Neural cell (in vitro differentiated cells): Measurements from ENCODE around the gene VPS35L. TPM values are rescaled to one million over a fixed set of nuclear protein-coding genes. Genes with fewer than 3 reads are reported as not detected.

ENCODE experiments used
- H2AFZ ChIP-seq: fragments of 200-600, 300-800 bp; sonication (generic), shearing (Covaris generic); 2 replicates; pipeline ENCODE4 v1.6.0; 2014; ENCODE audit warnings: low read depth, mild to moderate bottlenecking, antibody characterized with exemption, low read length, moderate library complexity
- H3F3A ChIP-seq: fragments of 200-600 bp; shearing (Covaris generic); 2 replicates; pipeline ENCODE4 v1.6.1; 2016; ENCODE audit warnings: mild to moderate bottlenecking, moderate library complexity, mixed read lengths, antibody characterized with exemption, low read length; ENCODE audit not compliant: insufficient read depth, poor library complexity, severe bottlenecking
- H3K27ac ChIP-seq: fragments of 200-600, 300-800 bp; sonication (generic), shearing (Covaris generic); 2 replicates; pipeline ENCODE4 v1.5.1; 2014; ENCODE audit warnings: mild to moderate bottlenecking, low read length, moderate library complexity
- H3K27me3 ChIP-seq: fragments of 300-800, 200-600 bp; sonication (generic), shearing (Covaris generic); 2 replicates; pipeline ENCODE4 v1.6.0; 2014; ENCODE audit warnings: mild to moderate bottlenecking, low read depth, low read length, moderate library complexity; ENCODE audit not compliant: insufficient read depth
- H3K36me3 ChIP-seq: fragments of 300-800, 200-600 bp; sonication (generic), shearing (Covaris generic); 2 replicates; pipeline ENCODE4 v1.5.1; 2014; ENCODE audit warnings: mild to moderate bottlenecking, antibody characterized with exemption, low read length, moderate library complexity; ENCODE audit not compliant: insufficient read depth
- H3K4me2 ChIP-seq: fragments of 300-800, 200-600 bp; sonication (generic), shearing (Covaris generic); 2 replicates; pipeline ENCODE4 v1.6.0; 2014; ENCODE audit warnings: mild to moderate bottlenecking, low read length
- H3K4me3 ChIP-seq: fragments of 300-800, 200-600 bp; sonication (generic), shearing (Covaris generic); 2 replicates; pipeline ENCODE4 v1.5.1; 2014; ENCODE audit warnings: mild to moderate bottlenecking, low read length, moderate library complexity
- H3K79me2 ChIP-seq: fragments of 200-600 bp; shearing (Covaris generic); replicated peaks from 2 replicates; pipeline ENCODE4 v1.6.0; 2014; ENCODE audit warnings: mild to moderate bottlenecking, low read length, moderate library complexity; ENCODE audit not compliant: insufficient read depth
- H3K9ac ChIP-seq: fragments of 300-800, 200-600 bp; sonication (generic), shearing (Covaris generic); 2 replicates; pipeline ENCODE4 v1.6.1; 2016; ENCODE audit warnings: mild to moderate bottlenecking, low read length, mixed read lengths
- H3K9me2 ChIP-seq: fragments of 200-600 bp; shearing (Covaris generic); 2 replicates; pipeline ENCODE4 v1.6.1; 2016; ENCODE audit warnings: mild to moderate bottlenecking, low read length, mixed read lengths; ENCODE audit not compliant: insufficient read depth
- H3K9me3 ChIP-seq: fragments of 200-600, 300-800 bp; sonication (generic), shearing (Covaris generic); 2 replicates; pipeline ENCODE4 v1.6.1; 2016; ENCODE audit warnings: mild to moderate bottlenecking, mixed run types, low read length, moderate library complexity, mixed read lengths
- H4K20me1 ChIP-seq: fragments of 200-600 bp; shearing (Covaris generic); 2 replicates; pipeline ENCODE4 v1.6.1; 2016; ENCODE audit warnings: mild to moderate bottlenecking, mixed run types; ENCODE audit not compliant: insufficient read depth
- EP300 ChIP-seq: fragments of 450-650 bp; conservative IDR thresholded peaks from 2 replicates; pipeline ENCODE4 v1.6.1; 2014; ENCODE audit warnings: antibody characterized with exemption, mild to moderate bottlenecking, moderate library complexity; ENCODE audit not compliant: poor library complexity, severe bottlenecking
- EZH2 ChIP-seq: fragments of 200-600, 300-800 bp; shearing (Covaris generic), sonication (generic); IDR thresholded peaks from 2 replicates; pipeline ENCODE4 v1.6.1; 2014; ENCODE audit warnings: antibody characterized with exemption, low read length, borderline replicate concordance, mild to moderate bottlenecking; ENCODE audit not compliant: insufficient read depth, poor library complexity, severe bottlenecking
- MXI1 ChIP-seq: fragments of 450-650 bp; conservative IDR thresholded peaks from 2 replicates; pipeline ENCODE4 v1.6.1; 2014; ENCODE audit warnings: antibody characterized with exemption, mild to moderate bottlenecking; ENCODE audit not compliant: poor library complexity, severe bottlenecking
- POLR2AphosphoS5 ChIP-seq: IDR thresholded peaks from 2 replicates; pipeline ENCODE4 v1.6.1; 2012
- RAD21 ChIP-seq: fragments of 450-650 bp; conservative IDR thresholded peaks from 2 replicates; pipeline ENCODE4 v1.6.1; 2014; ENCODE audit warnings: antibody characterized with exemption, mild to moderate bottlenecking, moderate library complexity
- SMC3 ChIP-seq: fragments of 450-650 bp; conservative IDR thresholded peaks from 2 replicates; pipeline ENCODE4 v1.6.1; 2014; ENCODE audit warnings: antibody characterized with exemption, mild to moderate bottlenecking, moderate library complexity; ENCODE audit not compliant: poor library complexity
- TAF1 ChIP-seq: IDR thresholded peaks from 2 replicates; pipeline ENCODE4 v1.6.1; 2012; ENCODE audit warnings: low read depth
- polyA plus RNA-seq: library from polyadenylated mRNA; depleted of rRNA; stranded (reverse); fragments of >200 nt; gene quantifications from 2 replicates; pipeline ENCODE4 v1.2.3, GENCODE V29; 2014
- TF ChIP-seq, protein P1 (sequence below): fragments of 450-650 bp; IDR thresholded peaks from 2 replicates; pipeline ENCODE4 v1.5.1; 2014; ENCODE audit warnings: antibody characterized with exemption, mild to moderate bottlenecking, moderate library complexity; ENCODE audit not compliant: poor library complexity, severe bottlenecking
- TF ChIP-seq, protein P2 (sequence below): IDR thresholded peaks from 2 replicates; pipeline ENCODE4 v1.6.1; 2012; ENCODE audit warnings: borderline replicate concordance

VPS35L gene
- polyA plus RNA-seq, 1 donor from 2014 or later, result 29.8 TPM

DNA sequence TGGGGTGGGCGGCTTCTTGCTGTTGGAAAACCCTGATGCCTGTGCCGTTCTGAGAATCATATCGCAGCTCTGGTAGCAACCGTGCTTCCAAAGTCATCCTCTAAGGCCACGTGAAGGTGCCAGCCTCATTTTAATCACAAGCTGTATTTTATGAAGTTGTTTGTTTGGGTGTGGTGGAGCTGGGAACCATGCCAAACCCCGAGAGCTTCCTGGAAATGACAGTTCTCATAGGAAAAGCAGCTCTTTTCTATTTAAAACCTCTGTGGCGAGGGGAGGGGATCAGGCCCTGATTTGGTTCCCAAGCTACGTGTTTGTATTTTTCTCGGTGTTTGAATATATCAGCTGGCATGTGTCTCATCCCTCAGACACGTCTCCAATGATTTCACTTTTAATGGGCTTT is 140.8 kb downstream of the VPS35L start:
- Histone ChIP-seq H3K27ac (no peak overlapping the region), H3K4me2 (no peak overlapping the region), H3K79me2 (no peaks in the 10 kb centered on the region), H2AFZ (no peak overlapping the region), H3K4me3 (no peak overlapping the region), H3K9me2 (no peaks in the 10 kb centered on the region), H3F3A (no peaks in the 10 kb centered on the region), H3K27me3 (no peaks in the 10 kb centered on the region), H3K9me3 (no peaks in the 10 kb centered on the region), H4K20me1 (no peaks in the 10 kb centered on the region), H3K9ac (no peak overlapping the region), H3K36me3 (no peaks in the 10 kb centered on the region)
- TF ChIP-seq EZH2, result no peak
- no peak for TF ChIP-seq SMC3
- TF ChIP-seq TAF1, result no peak
- TF ChIP-seq RAD21, result no peak
- no peak for TF ChIP-seq MXI1
- TF ChIP-seq, protein P1, sequence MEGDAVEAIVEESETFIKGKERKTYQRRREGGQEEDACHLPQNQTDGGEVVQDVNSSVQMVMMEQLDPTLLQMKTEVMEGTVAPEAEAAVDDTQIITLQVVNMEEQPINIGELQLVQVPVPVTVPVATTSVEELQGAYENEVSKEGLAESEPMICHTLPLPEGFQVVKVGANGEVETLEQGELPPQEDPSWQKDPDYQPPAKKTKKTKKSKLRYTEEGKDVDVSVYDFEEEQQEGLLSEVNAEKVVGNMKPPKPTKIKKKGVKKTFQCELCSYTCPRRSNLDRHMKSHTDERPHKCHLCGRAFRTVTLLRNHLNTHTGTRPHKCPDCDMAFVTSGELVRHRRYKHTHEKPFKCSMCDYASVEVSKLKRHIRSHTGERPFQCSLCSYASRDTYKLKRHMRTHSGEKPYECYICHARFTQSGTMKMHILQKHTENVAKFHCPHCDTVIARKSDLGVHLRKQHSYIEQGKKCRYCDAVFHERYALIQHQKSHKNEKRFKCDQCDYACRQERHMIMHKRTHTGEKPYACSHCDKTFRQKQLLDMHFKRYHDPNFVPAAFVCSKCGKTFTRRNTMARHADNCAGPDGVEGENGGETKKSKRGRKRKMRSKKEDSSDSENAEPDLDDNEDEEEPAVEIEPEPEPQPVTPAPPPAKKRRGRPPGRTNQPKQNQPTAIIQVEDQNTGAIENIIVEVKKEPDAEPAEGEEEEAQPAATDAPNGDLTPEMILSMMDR, result no peak
- no peak for TF ChIP-seq EP300
- TF ChIP-seq, protein P2, sequence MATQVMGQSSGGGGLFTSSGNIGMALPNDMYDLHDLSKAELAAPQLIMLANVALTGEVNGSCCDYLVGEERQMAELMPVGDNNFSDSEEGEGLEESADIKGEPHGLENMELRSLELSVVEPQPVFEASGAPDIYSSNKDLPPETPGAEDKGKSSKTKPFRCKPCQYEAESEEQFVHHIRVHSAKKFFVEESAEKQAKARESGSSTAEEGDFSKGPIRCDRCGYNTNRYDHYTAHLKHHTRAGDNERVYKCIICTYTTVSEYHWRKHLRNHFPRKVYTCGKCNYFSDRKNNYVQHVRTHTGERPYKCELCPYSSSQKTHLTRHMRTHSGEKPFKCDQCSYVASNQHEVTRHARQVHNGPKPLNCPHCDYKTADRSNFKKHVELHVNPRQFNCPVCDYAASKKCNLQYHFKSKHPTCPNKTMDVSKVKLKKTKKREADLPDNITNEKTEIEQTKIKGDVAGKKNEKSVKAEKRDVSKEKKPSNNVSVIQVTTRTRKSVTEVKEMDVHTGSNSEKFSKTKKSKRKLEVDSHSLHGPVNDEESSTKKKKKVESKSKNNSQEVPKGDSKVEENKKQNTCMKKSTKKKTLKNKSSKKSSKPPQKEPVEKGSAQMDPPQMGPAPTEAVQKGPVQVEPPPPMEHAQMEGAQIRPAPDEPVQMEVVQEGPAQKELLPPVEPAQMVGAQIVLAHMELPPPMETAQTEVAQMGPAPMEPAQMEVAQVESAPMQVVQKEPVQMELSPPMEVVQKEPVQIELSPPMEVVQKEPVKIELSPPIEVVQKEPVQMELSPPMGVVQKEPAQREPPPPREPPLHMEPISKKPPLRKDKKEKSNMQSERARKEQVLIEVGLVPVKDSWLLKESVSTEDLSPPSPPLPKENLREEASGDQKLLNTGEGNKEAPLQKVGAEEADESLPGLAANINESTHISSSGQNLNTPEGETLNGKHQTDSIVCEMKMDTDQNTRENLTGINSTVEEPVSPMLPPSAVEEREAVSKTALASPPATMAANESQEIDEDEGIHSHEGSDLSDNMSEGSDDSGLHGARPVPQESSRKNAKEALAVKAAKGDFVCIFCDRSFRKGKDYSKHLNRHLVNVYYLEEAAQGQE, result no peak
- no peak for TF ChIP-seq POLR2AphosphoS5

DNA sequence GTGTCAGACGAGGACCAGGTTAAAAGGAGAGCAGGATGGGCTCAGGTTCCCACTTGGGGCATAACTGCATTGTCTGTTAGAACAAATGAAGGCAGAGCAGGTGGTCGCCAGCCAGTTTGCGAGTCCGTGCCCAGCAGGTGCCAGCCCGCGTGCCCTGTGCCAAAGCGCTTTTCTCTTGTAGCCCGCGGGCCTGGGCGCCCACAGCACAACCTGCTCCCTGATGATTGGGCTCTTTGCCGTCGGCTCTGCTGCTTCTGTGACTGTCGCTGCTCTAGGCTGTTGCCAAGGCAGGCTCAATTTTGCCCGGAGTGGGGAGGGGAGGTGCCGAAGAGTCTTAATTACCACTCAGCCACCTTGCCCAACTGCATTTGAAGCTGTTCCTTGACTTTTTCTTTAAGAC is 141.5 kb downstream of the VPS35L start:
- H3K27me3 ChIP-seq, result no peaks in the 10 kb centered on the region
- no peaks in the 10 kb centered on the region for H3K9me3 ChIP-seq
- H2AFZ ChIP-seq, result no peak overlapping the region
- no peak overlapping the region for H3K27ac ChIP-seq
- H3K4me2 ChIP-seq, result no peak overlapping the region
- H4K20me1 ChIP-seq, result no peaks in the 10 kb centered on the region
- no peaks in the 10 kb centered on the region for H3K79me2 ChIP-seq
- H3K9ac ChIP-seq, result no peak overlapping the region
- no peaks in the 10 kb centered on the region for H3K9me2 ChIP-seq
- H3F3A ChIP-seq, result no peaks in the 10 kb centered on the region
- no peaks in the 10 kb centered on the region for H3K36me3 ChIP-seq
- no peak overlapping the region for H3K4me3 ChIP-seq
- TF ChIP-seq POLR2AphosphoS5 (no peak), EP300 (no peak)

DNA sequence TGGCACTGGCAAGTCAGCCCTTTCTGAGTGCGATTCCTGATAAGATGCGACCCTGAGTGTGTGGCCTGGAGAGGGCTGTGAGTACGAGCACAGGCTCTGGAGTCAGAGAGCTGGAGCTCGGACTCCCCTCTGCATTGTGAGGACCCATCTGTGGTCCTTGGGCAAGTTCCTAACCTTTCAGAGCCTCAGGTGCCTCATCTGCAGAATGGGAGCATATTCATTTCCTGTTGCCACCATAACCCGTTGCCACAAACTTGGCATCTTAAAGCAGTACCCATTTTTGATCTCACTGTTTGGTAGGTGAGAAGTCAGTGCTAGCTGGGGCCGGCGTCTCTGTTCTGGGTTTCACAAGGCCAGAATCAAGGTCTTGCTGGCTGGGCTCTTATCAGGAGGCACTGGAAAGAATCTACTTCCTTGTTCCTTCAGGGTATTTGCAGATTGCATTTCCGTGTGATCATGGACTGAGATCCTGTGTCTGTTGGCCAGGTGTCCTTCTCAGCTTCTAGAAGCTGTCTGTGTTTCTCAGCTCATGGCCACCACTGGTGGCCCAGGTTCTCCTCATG is 142.3 kb downstream of the VPS35L start:
- Histone ChIP-seq H3K9me3 (no peaks in the 10 kb centered on the region), H3K4me3 (no peak overlapping the region), H2AFZ (no peak overlapping the region), H3K9ac (no peak overlapping the region), H3K36me3 (no peaks in the 10 kb centered on the region), H3K79me2 (no peaks in the 10 kb centered on the region), H3F3A (no peaks in the 10 kb centered on the region), H3K9me2 (no peaks in the 10 kb centered on the region), H3K4me2 (no peak overlapping the region), H3K27me3 (no peaks in the 10 kb centered on the region), H4K20me1 (no peaks in the 10 kb centered on the region), H3K27ac (no peak overlapping the region)
- TF ChIP-seq RAD21 (no peak), POLR2AphosphoS5 (no peak), MXI1 (no peak), EZH2 (no peak), EP300 (no peak), TAF1 (no peak), SMC3 (no peak)
- TF ChIP-seq, protein P2, result no peak
- TF ChIP-seq, protein P1, result no peak
